SKM-1 (cell line): ENCODE data around the gene ZFP36.

ENCODE experiments used
- DNase-seq: peaks from one replicate; lab custom pipeline; 2025; ENCODE audit not compliant: unreplicated experiment; lab: John Stamatoyannopoulos, UW

Gene ZFP36

GRCh38 chr19:39405958-39406655 is 540 bp upstream of the ZFP36 start:
- DNase-seq = no peak

- no peak for DNase-seq
Observed at GRCh38 chr19:39407410-39407659, 688 bp downstream of the ZFP36 start.

GRCh38 chr19:39407660-39408391 is 1.2 kb downstream of the ZFP36 start:
- DNase-seq = no peak

GRCh38 chr19:39408392-39409207 is 2.0 kb downstream of the ZFP36 start:
- DNase-seq = no peak

- DNase-seq = no peak
Observed at GRCh38 chr19:39409208-39410016, 2.8 kb downstream of the ZFP36 start.

GRCh38 chr19:39410017-39410830 is 3.6 kb downstream of the ZFP36 start:
- DNase-seq = peak; percentile 71

- DNase-seq = no peak
Observed at GRCh38 chr19:39410831-39411080, 4.1 kb downstream of the ZFP36 start.

- no peak for DNase-seq
Observed at GRCh38 chr19:39411081-39411831, 4.6 kb downstream of the ZFP36 start.

GRCh38 chr19:39411832-39412099 is 5.1 kb downstream of the ZFP36 start:
- peak; percentile 81 for DNase-seq

- DNase-seq = peak; percentile 96
Observed at GRCh38 chr19:39412100-39412866, 5.6 kb downstream of the ZFP36 start, which contains the start of gene PLEKHG2. Gene PLEKHG2 (plus strand): TSS chr19:39412669. CDS start chr19:39414087, 1,418 bp downstream.

- peak; percentile 23 for DNase-seq
Observed at GRCh38 chr19:39412867-39413271, 6.2 kb downstream of the ZFP36 start.

GRCh38 chr19:39413272-39413910 is 6.7 kb downstream of the ZFP36 start:
- DNase-seq = no peak

- no peak for DNase-seq
Observed at GRCh38 chr19:39413911-39414608, 7.4 kb downstream of the ZFP36 start.

- no peak for DNase-seq
Observed at GRCh38 chr19:39415111-39416046, 8.7 kb downstream of the ZFP36 start.

GRCh38 chr19:39416152-39417120 is 9.8 kb downstream of the ZFP36 start:
- DNase-seq = no peak
